Liver (tissue), 3 donors: ENCODE measurements around the gene KCTD5.

Source experiments
- RAD21 ChIP-seq, 2 donors: IDR thresholded peaks; 2 replicates each; pipeline ENCODE4 v1.6.1; 2016; ENCODE audit warnings: antibody characterized with exemption in 2 of 2, mild to moderate bottlenecking in 2 of 2
- REST ChIP-seq: IDR thresholded peaks from 2 replicates; pipeline ENCODE4 v1.6.1; 2016; ENCODE audit warnings: antibody characterized with exemption, mild to moderate bottlenecking
- SP1 ChIP-seq: IDR thresholded peaks from 2 replicates; pipeline ENCODE4 v1.6.1; 2018; ENCODE audit warnings: antibody characterized with exemption, mild to moderate bottlenecking
- YY1 ChIP-seq: IDR thresholded peaks from 2 replicates; pipeline ENCODE4 v1.6.1; 2016; ENCODE audit warnings: antibody characterized with exemption, mild to moderate bottlenecking
- TF ChIP-seq, protein P1 (sequence below): fragments of 150-350 bp; IDR thresholded peaks from 2 replicates; pipeline ENCODE4 v1.5.1; 2017; ENCODE audit warnings: improper control_type of control experiment, low read depth, low read length; ENCODE audit not compliant: missing input control
- donor health status: healthy.
- donor health status: healthy.

- TF ChIP-seq, protein P1, sequence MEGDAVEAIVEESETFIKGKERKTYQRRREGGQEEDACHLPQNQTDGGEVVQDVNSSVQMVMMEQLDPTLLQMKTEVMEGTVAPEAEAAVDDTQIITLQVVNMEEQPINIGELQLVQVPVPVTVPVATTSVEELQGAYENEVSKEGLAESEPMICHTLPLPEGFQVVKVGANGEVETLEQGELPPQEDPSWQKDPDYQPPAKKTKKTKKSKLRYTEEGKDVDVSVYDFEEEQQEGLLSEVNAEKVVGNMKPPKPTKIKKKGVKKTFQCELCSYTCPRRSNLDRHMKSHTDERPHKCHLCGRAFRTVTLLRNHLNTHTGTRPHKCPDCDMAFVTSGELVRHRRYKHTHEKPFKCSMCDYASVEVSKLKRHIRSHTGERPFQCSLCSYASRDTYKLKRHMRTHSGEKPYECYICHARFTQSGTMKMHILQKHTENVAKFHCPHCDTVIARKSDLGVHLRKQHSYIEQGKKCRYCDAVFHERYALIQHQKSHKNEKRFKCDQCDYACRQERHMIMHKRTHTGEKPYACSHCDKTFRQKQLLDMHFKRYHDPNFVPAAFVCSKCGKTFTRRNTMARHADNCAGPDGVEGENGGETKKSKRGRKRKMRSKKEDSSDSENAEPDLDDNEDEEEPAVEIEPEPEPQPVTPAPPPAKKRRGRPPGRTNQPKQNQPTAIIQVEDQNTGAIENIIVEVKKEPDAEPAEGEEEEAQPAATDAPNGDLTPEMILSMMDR = no peak
- TF ChIP-seq REST (no peak), RAD21 (IDR thresholded peaks at IDR 0.05) (no peak), SP1 (no peak), YY1 (no peak)
These were observed 9.3 kb downstream of the KCTD5 start for GRCh38 chr16:2691491-2692248.
